Activated T-helper 1 cell treated with Interleukin-2 at 50 U/mL for 16 hours (primary cell): Measurements from ENCODE around the gene FAM13A.

Source experiments
- DNase-seq: peaks from one replicate; pipeline ENCODE4 v3.0.0-alpha.2; 2020; ENCODE audit warnings: low read depth

FAM13A gene

DNA sequence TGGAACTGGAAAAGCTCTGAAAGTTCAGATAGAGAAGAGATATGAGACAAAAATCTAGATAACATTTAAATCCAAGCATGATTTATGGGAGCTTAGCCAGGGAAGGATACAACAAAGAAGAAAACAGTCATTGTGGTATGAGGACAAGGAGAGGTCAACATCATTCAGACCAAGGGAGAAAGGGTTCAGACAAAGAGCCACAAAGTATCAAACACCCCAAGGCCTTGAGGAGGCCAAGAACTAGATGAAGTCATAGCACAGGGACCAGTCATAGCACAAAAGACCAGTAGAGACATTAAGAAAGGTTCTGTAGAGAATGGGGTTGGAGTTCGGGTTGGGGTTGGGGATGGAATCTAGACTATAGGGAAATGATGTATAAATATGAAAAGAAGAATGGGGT lies 282.0 kb downstream of the FAM13A start:
- DNase-seq, result no peak

DNA sequence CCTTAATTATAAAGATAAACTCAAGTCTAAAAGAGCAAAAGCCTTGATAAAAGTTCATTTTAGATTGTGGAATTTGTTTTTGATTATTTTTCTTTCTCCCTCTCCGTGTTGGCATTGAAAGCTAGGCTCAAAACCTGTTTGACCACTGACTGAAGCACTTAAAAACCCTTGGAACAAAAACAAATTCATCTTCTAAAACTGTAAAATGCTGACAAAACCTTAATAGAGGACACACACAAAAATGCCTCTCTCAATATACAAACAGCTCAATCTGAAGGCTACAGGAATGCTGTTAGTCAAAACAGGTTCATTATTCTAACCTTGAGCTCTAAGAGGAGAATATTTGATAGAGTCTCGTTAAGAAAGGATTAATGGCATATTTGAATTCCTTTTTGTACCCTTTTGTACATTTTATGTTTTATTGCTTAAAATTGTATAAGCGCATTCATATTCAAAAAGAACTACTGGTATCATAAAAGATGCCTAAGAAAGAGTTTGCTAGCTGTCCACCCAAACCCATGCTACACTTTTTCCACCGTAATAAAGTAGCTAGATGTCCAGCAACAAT lies 285.0 kb downstream of the FAM13A start:
- DNase-seq, result no peak

DNA sequence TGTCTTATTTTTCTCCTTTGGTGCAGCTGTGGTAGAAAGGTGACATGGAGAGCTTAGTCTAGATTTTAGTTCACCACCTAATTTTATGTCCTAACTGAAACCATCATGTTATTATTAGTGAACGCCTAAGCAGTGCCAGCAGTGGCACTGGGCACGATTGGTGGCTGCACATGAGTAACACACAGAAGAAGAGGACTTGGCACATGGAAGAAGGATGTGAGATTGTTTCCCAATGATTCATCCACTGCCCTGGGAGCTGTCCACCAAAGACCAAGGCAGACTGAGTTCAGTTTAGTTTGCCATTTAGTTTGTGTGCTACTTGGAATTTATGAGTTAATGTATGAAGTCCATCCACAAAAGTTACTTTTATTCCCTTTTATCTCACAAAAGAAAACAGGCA lies 291.3 kb downstream of the FAM13A start:
- DNase-seq, result no peak

DNA sequence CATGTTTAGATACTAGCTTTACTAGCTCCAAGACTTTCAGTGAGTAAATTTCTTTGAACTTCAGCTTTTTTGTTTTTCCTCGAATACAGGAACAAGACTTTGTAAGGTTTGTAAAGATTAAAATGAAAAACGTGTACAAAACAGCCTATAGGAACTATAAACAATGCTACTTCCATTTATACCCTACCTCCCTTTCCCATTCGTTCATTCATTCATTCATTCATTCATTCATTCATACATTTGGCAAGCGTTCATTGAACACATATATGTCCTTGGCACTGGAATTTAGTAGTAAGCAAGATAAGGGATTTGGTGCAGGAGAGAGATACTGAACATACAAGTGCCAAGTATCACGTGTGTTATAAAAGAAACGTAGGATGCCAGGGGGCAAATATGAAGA lies 293.9 kb downstream of the FAM13A start:
- no peak for DNase-seq

DNA sequence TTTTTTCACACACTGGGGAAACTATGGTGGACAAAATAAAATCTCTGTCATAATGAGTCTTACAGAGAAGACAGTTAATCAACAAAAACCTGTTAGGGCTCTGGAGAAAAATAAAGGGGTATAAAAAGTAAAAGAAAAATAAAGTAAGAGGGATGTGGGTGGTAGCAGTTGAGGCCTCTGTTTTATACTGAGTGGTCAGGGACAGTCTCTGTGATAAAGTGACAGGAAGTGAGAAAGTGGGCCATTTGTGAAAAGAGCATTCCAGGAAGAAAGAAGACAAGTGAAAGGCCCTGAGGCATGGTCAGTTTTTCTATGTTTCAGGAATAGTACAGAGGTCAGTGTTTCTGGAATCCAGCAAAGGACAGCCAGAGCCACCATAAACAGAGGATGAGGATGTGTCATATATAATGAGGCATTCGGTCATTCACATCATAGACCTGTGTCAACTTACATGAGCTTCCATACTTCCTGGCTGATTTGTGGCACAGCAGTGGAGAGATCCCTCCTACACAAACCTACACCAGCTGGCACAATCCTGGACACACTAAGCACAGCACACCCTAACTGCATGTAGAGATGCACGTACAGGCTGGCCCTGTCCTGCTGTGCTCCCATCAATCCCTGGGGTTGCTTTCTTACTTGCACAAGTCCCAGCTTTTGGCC lies 295.0 kb downstream of the FAM13A start:
- no peak for DNase-seq

DNA sequence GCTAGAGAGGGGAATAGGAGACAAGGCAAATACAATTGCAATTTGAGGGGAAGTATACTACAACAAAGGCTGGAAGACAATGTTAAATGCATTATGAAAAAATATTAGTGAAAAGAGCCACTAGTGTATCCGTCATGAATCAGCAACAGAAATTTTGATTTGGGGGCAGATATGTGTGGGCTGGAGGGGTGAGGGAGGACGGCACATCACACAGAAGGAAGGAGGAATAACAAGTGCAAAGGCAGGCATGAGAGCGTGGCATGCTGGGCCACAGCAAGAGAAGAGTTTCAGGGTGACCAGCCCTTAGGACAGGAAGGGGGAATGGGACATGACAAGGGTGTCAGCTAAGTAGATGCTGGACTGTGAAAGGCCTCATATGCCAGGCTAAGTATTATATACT lies 295.6 kb downstream of the FAM13A start:
- DNase-seq, result no peak

DNA sequence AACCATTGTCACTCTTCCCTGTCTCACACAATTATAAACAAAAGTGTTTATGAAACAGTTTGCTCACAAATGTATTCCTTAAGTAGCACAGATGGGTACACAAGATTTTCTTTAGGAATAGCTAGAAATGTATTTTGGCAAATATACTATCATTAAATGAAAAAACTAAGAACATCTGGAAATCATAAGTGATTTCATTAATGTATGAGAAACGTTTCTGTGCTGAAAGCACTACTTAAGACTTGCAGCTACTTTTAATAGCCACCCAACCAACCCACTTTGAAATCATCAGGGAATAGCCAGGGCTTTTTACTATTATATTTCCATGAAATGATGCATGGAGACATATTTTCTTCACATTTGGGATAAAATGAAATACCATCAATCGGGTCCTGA lies 297.1 kb downstream of the FAM13A start:
- DNase-seq, result no peak

DNA sequence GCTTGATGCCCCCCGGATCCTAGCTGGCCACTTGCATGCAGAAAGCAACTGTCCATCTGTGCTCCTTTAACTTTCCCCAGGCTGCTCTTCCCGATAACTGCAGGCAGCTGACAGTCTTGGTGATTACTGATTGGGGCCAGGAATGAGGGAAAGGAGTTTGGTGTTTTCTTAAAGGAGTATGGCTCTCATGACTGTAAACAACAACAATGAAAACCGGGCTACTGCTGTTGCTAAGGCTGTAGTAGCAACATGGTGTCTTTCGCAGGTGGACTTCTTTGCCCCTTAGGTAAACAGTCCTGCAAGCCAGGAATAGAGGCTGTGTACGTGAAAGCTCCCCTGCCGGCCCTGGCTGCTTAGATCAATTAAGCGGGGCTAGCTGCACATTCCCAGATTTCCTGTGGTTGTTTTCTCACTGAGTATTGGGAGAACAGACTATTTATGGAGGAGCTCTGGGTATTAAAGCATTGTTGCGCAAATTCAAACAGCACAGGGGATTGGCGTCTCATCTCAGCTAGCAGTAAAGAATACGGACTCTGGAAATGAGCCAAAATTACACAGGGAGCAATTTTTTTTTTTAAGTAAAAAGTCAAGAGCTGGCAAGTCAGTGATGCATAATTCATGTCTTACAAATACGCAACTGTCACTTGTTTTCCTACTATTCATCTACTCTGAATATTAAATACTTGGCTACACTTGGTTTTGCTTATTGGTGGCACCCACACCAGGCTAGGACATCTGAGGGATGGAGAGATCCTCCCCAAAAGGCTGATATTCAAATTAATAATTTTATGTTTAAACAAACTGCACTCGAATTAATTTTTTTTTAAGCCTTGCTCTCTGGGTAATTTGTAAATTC lies 297.7 kb downstream of the FAM13A start:
- DNase-seq, result no peak

DNA sequence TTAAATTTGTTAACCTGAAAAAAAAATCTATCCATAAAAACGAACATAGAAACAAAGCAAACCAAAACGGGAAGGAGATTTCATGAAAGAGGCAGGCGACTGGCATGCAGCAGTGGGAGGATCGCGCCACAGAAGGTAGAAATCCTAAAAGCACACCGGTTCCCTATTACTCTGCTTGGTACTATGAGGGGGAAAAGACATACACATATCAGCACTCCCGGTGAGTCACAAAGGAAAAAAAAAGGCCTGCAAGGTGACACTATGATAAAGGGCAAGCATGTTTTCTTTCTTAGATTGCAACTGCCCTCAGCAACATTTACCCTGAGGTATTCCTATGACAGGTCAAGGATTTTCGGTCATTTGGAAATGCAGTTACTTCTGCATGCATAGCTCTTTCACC lies 298.7 kb downstream of the FAM13A start:
- DNase-seq, result no peak

DNA sequence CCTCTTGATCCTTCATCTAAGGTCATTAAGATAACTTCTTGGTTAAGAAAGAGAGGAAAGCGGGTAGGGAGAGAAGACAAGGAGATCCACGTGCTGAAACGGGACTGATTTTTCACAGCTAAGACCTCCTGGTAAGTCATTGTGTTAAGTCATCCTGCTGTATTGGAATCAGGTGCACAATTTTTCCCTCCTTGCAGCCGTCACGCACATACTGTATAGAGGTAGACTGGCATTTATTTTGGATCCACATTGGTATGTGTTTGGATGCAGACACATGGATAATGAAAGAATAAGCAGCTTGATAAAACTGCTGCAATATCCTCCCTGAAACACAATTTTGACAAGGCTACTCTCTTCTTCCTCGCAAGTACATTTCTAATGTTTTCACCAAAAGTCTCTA lies 299.2 kb downstream of the FAM13A start:
- DNase-seq, result no peak

DNA sequence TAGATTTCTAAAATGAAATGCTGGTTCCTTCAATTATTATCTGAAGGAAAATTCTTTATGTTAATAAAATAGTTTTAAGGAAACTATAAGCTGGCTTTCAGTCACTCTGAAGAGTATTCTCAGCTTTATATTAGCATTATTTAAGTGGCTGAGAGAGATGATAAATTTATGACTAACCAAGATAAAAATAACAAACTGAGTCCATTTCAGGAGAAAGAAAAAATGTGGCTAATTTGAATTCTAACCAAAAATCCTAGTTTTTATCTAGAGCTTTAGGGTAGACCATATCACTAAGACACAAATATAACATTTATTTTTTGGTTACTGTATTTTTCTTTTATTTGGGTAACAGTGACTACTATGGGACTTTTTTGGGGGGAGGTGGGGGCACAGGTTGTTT lies 299.9 kb downstream of the FAM13A start:
- DNase-seq, result no peak

DNA sequence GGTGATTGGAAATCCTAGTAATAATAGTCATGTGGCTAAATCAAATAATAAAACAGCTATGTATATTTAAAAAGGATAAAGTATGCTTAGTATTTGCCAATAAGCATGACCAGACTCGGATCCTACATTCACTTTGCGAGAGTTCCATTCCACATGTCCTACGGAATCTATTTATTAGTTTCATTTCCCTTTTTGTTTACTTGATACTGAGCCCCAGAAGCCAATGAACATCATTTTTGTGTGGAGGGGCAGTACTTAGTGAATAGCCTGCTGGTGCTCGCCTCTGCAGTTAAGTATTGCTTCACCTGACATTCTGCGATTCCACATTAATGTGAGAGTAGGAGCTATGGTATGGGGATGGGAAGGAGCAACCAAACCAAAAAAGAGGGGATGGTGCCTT lies 300.8 kb downstream of the FAM13A start:
- no peak for DNase-seq

DNA sequence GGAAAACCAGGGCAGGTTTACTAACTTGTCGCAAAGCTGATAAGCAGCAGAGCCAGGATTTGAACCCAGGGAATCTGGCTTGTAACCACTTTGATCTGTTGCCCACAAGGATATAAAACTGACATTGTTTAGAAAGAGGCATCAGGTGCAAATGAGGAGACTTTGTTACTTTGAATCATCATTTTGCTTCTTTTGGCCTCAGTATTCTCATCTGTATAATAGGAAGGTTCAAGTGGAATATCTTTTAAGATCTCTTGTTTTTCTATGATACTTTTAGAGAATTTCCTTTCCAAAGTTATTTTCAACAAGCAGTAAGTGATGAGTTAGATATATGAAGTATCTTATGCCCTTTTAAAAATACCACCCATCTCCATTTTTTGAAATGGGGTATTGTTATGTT lies 301.5 kb downstream of the FAM13A start:
- no peak for DNase-seq

DNA sequence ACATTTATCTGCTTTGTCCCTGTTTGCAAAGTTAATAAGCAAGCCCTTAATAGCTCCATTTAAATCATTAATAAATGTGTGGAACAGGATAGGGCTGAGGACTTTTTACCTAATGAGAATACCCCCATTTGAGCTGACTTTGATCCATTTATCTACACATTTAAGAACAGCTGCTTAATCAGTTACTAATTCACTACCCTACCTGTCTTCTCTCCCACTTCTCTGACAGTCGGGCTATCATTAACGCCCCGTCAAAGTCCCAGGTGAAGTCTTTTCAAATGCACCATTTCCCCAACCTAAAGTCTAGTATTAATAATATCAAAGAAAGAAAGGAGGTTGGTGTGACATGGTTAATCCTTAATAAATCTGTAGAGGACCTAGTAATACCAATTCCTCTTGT lies 302.2 kb downstream of the FAM13A start:
- DNase-seq, result no peak

DNA sequence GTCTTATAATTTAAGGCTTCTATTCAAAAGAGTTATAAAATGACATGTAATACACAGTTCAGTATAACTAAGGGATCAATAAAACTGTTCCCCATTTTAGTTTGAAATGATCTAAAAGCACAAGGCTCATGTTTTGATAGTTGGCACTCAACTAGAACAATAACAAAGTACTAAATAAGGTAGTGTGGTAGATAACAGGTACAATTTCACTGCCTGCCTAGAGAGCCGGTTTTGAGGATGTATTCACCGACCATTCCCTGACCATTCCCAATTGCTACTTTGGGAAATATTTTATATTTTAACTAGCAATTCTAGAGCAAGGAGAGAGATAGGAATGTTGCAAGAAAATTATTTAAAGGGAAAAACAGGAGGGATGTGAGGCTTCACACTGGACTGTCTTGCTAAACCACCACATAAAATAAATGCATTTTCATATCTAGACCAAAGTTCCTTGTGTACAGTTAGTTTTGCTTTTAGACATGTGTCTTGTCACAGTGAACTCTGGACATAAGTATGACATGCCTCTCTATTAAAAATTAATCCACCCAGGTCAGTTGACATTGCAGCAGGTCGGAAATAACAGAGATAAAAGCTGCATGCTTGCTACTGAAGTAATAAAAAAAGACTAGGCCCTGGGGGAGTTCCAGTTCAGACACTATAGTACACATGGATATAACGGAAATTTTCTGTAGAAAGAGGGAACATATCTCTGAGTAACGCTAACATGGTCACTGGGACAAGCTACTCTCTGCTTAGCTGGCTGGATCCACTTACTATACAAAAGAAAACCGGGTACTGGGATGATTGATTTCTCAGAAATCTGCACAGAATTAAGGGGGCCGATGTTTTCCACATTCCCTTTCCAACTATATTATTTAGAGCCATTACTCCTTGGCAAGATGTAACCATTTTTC lies 303.1 kb downstream of the FAM13A start:
- no peak for DNase-seq

DNA sequence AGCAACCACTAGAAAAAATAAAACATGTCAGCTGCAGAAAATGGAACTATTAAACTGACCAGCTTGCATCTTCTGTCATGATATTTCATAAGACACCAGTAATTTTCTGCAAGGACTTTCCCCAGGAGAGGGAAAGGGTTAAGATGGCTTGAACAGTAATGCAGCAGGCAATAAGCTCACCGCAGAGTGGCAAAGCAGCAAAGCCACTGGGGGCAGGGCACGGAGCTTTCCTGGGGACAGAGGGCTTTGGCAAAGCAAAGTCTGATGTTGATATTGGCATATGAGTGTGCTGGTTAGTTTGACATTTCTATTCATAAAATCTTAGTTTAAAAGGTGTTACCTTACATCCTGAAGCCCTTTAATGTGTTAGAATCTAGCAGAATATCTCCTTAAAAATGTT lies 304.2 kb downstream of the FAM13A start:
- no peak for DNase-seq

DNA sequence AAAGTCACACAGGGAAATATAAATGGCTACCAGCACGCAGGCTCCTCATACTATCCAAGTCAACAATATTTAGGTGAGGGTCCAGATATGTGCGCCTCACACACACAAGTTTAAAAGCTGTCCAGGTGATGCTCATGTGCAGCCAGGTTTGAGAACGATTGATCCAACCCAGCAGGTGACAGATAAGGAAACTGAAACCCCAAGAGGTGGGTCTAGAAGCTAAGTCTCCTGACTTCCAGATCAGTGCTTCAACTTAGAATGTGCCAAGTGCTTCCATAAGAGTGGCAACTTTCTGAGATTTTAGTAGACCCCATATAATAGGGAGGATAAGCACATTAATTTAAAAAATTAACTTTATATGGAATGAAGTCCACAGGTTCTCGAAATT lies 304.9 kb downstream of the FAM13A start:
- DNase-seq, result no peak

DNA sequence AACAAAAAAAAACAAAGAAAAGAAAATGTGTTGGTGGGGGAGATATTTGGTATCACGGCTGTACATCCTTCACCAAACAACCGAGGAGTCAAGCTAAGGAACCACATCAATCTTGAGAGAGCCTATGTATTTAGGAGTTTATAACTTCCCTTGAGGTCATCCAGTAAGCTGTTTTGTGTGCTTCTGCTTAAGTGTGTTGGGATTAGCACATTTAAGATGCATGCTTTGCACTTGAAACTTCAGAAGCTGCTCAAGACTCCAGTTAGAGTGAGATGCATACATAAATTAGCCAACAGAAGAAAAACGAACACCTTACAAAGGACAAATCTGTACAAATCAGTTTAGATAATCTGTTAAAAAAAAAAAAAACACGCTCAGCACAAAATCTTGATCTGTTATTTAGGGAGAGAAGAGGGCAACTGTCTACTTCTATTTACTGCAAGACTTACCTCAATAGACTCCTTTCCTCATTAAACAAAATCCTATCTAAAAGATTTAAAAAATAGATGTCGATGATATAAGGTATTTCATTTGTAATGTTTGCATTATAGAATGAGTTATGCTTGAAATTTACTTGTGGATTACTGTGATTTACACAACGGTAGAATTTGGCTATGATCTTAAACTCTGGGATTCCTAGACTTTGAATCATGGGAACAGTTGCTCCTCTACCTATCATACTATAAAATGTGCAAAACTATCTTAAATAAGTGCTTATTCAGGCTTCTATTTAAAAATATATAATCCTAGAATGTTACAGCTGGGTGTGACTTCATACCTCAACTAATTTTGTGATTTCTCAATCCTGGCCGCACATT lies 305.5 kb downstream of the FAM13A start:
- no peak for DNase-seq

DNA sequence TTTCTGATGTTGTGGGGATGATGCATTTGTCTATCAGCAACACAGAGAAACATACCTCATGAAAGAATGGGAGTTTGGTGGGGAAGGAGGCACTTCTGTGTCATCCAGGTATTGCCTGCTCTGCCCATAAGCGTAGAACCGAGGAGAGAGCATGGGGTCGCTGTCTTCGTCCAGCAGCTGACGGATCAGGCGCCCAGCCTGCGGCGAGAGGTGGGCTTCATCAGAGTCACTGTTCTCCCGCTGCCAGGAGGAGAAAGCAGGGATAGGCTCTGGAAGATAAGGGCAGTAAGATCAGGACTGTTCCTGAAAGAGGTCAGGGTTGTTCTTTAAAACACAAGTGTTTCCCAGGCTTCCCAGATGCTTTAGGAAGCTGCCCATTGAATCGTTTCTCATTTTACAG lies 306.6 kb downstream of the FAM13A start:
- no peak for DNase-seq

DNA sequence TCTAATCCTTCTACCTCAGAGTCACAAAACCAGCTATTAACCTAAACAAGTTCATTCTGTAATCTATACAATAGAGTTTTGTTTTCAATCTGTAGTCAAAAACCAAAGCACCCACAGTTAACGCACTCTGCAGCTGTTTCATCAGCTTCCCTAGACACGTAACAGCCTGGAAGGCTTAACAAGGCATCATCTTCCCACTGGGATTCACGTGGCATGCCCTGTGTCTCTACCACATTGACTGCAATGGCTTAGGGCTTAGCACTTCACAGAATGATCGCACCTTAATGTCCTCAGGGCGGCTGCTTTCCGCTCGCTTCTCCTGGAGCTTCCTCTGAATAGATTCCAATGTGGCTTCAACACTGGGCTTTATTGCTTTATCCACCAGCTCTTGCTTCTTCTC lies 309.6 kb downstream of the FAM13A start:
- no peak for DNase-seq

DNA sequence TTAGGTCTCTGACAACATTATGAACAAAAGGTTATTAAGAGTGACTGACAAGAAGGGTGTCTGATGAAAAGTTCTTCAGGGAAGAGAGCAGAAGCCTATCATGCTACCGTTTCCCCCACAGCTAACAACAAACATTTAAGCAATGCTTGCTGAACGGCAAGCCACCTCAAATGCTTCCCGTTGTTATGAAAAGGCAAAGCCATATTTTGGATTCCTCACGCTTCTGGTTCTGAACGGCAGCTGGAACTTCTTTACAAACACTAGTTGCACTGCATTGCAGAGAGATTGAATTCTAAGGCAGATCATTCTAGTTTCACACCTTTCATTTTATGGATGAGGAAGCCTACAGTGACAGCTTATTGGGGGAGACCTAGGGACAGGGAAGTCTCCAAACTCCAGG lies 310.8 kb downstream of the FAM13A start:
- no peak for DNase-seq
